ENCODE results near the gene LRRC23.
"Not testable (repeated sequence)": the region's sequence is repeated elsewhere in the genome, so short reads cannot be mapped to it uniquely, and the experiment has no call there.

LRRC23 gene

GRCh38 chr12:6872073-6873048 lies 32.3 kb upstream of the LRRC23 start:
- no peak for DNase-seq

DNA sequence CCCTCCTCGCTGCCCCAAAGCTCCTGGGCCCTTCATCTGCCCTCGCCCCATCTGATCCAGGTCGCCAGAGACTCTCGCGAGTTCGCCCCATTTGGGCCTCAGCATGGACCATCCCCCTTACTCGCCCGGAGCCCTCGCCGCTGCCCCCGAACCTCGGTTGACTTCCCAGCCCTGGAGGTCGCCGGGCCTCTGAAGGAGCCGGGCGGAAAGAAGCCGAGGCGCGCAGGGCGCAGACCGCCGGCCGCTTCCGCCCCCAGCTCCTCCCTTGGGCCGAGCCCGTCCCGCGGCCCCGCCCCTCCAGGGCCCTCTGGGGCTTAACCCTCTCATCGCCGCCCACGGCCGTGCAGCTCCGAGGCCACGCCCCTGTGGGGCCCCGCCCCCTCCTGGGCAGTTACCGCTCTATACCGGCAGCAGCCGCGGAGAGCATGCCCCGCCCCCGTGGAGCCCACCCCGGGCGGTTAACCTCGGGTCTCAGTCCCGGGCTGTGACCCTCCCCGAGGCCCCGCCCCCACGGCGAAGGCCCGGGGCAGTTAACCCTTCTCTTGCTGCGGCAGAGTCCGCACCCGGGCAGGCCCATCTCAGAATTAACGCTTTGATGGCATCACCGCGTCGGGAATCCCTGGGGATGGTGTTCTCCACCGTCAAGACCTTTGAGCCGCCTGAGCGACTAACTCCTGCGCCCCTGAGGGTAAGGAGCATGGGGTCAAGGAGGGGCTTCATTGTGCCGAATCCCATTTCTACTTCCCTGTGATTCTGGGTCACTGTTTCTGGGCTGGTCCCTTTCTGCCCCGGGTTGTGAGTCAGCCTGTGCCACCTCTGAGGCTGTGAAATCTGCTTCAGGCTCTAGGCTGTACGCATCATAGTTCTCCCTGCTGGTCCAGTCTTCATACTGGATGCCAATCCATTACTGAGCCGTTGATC lies 31.3 kb upstream of the LRRC23 start, which contains the start of gene SPSB2:
Gene SPSB2 (minus strand): TSS at position 210 of the 921 bp plus-strand sequence. CDS start 402 bp downstream, outside the sequence.
- peak; percentile 29 for DNase-seq

GRCh38 chr12:6874015-6874368 lies 30.6 kb upstream of the LRRC23 start:
- DNase-seq: not testable (repeated sequence)

DNA sequence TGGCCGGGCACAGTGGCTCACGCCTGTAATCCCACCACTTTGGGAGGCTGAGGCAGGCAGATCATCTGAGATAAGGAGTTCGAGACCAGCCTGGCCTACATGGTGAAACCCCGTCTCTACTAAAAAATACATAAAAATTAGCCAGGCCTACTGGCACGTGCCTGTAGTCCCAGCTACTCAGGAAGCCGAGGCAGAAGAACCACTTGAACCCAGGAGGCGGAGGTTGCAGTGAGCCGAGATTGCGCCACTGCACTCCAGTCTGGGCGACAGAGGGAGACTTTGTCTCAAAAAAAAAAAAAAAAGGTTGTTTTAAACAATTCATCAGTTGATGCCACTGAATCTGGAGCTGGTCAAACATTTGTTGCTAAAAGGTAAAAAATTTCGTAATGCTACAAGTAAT lies 24.8 kb upstream of the LRRC23 start:
- DNase-seq: not testable (repeated sequence)

- no peak for DNase-seq
Measured at GRCh38 chr12:6883252-6883651, 21.4 kb upstream of the LRRC23 start.

- no peak for DNase-seq
Measured at GRCh38 chr12:6883683-6884082, 20.9 kb upstream of the LRRC23 start.

GRCh38 chr12:6884539-6884938 lies 20.1 kb upstream of the LRRC23 start:
- no peak for DNase-seq

- DNase-seq: not testable (repeated sequence)
Measured at GRCh38 chr12:6886206-6886999, 18.2 kb upstream of the LRRC23 start.

DNA sequence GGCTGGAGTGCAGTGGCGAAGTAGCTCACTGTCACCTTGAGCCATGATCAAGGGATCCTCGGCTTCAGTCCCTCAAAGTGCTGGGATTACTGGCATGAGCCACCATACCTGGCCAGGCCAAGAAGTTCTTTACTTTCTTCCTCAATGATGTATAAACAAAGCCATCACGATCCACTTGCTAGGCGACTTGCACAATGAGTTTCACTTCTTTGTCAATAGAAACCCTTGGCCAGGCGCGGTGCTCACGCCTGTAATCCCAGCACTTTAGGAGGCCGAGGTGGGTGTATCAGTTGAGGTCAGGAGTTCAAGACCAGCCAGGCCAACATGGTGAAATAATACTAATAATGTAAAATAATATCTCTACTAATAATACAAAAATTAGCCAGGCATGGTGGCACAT lies 17.2 kb upstream of the LRRC23 start:
- no peak for DNase-seq

GRCh38 chr12:6888360-6888759 lies 16.3 kb upstream of the LRRC23 start:
- no peak for DNase-seq

DNA sequence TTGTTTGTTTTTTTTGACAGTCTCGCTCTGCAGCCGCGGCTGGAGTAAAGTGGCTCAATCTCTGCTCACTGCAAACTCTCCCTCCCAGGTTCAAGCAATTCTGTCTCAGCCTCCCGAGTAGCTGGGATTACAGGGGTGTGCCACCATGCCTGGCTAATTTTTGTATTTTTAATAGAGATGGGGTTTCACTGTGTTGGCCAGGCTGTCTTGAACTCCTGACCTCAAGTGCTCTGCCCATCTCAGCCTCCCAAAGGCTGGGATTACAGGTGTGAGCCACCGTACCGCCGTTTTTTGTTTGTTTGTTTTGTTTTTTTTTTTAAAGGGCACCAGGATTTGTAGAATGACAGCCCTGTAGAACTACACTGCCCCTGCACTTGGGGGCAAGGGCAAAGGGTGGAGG lies 15.8 kb upstream of the LRRC23 start:
- not testable (repeated sequence) for DNase-seq

GRCh38 chr12:6889775-6890573 lies 14.6 kb upstream of the LRRC23 start:
- not testable (repeated sequence) for DNase-seq

DNA sequence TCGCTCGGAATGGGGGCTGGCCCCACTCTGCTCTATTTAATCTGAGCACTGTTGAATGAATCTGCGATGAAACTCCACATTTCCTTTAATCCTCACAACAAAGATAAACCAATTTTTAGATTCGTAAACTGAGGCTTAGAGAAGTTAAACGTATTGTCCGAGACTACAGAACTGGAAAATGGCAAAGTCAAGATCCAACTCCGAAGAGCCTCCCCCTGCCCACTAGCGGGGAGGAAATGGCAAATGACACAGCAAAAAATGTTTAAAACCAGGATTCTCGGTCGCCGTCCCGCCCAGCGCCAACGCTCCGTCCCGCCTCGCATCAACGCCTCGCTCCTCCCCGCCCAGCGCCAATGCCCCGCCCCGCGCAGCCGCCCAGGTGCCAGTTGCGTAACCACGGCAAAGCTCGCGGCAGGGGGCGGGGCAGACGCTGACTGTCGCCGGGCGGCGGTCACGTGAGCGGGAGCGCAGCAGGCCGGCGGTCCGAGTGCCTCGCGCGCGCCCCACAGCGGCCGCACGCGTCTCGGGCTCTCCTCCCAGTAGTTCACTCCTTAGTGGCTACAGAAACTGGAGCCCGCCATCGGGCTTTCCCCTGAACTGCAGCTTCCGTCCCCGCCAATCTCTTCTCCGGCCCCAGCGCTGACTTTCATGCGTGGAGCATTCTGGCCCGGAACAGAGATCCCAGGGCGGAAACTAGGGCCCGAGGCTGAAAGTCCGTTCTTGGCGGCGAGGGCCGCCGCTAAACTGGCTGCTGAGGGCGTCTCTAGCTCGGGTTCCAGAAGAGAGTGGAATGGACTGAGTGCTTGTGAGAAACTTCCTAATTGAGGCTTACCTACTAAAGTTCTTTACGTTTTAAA lies 13.6 kb upstream of the LRRC23 start:
- DNase-seq: peak; percentile 89

DNA sequence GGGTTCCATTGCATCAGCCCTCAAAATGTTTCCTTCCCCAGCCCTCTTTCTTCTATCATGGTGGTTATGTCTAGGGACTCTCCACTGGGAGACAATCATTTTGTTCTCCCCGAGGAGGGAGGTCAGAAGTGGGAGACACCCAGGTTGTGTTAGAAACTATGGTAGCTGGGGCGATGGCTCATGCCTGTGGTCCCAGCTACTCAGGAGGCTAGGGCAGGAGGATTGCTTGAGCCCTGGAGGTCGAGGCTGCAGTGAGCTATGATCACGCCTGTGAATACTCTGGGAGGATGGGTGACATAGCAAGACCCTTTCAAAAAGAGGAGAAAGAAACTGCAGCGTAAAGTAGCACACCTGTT lies 13.0 kb upstream of the LRRC23 start:
- DNase-seq: no peak

DNA sequence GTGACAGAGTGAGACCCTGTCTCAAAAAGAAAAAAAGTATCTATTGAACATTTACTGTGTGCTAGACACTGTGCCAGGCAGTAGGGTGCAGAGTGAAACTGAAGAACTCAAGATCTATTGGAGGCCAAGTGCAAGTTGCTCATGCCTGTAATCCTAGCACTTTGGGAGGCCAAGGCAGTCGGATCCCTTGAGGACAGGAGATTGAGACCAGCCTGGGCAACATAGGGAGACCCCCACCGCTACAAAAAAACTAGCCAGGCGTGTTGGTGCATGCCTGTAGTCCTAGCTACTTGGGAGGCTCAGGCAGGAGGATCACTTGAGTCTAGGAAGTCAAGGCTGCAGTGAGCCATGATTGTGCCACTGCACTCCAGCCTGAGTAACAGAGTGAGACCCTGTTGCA lies 11.9 kb upstream of the LRRC23 start:
- not testable (repeated sequence) for DNase-seq

GRCh38 chr12:6894321-6894720 lies 10.3 kb upstream of the LRRC23 start:
- no peak for DNase-seq

- DNase-seq: no peak
Measured at GRCh38 chr12:6896846-6897435, 7.7 kb upstream of the LRRC23 start.

- DNase-seq: no peak
Measured at GRCh38 chr12:6899427-6899826, 5.2 kb upstream of the LRRC23 start.

DNA sequence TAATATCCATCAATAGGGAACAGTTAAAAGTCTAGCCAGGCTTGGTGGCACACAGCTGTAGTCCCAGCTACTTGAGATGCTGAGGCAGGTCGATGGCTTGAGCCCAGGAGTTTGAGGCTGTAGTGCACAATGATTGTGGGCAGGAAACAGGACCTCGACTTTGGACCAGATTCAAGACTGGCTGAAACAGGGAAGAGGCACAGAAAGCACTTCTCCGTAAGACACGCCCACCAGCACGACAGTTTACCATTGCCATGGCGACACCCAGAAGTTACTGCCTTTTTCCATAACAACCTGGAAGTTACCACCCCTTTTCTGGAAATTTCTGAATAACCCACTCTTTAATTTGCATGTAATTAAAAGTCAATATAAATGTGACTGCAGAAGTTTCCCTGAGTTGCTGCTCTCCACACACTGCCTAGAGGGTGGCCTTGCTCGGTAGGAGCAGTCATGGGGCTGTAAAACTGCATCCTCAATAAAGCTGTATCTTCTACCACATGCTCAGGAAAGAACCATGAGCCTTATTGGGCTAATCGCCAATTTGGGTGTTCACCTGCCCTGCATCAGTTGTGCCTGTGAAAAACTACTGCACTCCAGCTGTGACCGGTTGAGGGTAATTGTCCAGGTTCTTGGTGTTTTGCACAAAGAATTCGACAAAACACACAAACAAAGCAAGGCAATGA lies 4.6 kb upstream of the LRRC23 start:
- DNase-seq: no peak

GRCh38 chr12:6902448-6902847 lies 2.2 kb upstream of the LRRC23 start:
- no peak for DNase-seq
